DOHH2 (cell line): ENCODE measurements around the gene INO80.
"Not testable (repeated sequence)": the region's sequence is repeated elsewhere in the genome, so short reads cannot be mapped to it uniquely, and the experiment has no call there.

Experiments used
- H3F3A ChIP-seq: fragments of 200-600 bp; sonication (generic), shearing (Covaris generic); 2 replicates; pipeline ENCODE4 v1.6.0; 2016; ENCODE audit warnings: antibody characterized with exemption, mild to moderate bottlenecking; ENCODE audit not compliant: control insufficient read depth, insufficient read depth
- H3K27ac ChIP-seq: fragments of 200-600 bp; sonication (generic); 2 replicates; pipeline ENCODE4 v1.5.1; 2014; ENCODE audit warnings: low read depth, mild to moderate bottlenecking, low read length, moderate library complexity
- H3K27me3 ChIP-seq: fragments of 200-600 bp; sonication (generic); 2 replicates; pipeline ENCODE4 v1.6.1; 2014; ENCODE audit warnings: mild to moderate bottlenecking, low read length, mixed read lengths; ENCODE audit not compliant: control insufficient read depth
- H3K36me3 ChIP-seq: fragments of 200-600 bp; sonication (generic); 2 replicates; pipeline ENCODE4 v1.6.1; 2014; ENCODE audit warnings: mild to moderate bottlenecking, low read length, moderate library complexity, mixed read lengths; ENCODE audit not compliant: control insufficient read depth
- H3K4me1 ChIP-seq: fragments of 200-600 bp; sonication (generic); 2 replicates; pipeline ENCODE4 v1.6.1; 2014; ENCODE audit warnings: mild to moderate bottlenecking, low read length, mixed read lengths; ENCODE audit not compliant: control insufficient read depth
- H3K4me2 ChIP-seq: fragments of 200-600 bp; sonication (generic); 2 replicates; pipeline ENCODE4 v1.6.0; 2014; ENCODE audit warnings: mild to moderate bottlenecking, low read length, moderate library complexity
- H3K4me3 ChIP-seq: fragments of 200-600 bp; sonication (generic); 2 replicates; pipeline ENCODE4 v1.5.1; 2014; ENCODE audit warnings: mild to moderate bottlenecking, low read length, mixed read lengths
- H3K79me2 ChIP-seq: fragments of 200-600 bp; sonication (generic); 2 replicates; pipeline ENCODE4 v1.6.1; 2014; ENCODE audit warnings: mild to moderate bottlenecking, low read length, mixed read lengths; ENCODE audit not compliant: control insufficient read depth
- H3K9me2 ChIP-seq: fragments of 200-600 bp; sonication (generic); replicated peaks from 2 replicates; pipeline ENCODE4 v1.6.1; 2014; ENCODE audit warnings: mild to moderate bottlenecking, low read length, mixed read lengths; ENCODE audit not compliant: control insufficient read depth
- H3K9me3 ChIP-seq: fragments of 200-600 bp; sonication (generic); 2 replicates; pipeline ENCODE4 v1.6.1; 2014; ENCODE audit warnings: antibody characterized with exemption, low read length, mixed read lengths; ENCODE audit not compliant: control insufficient read depth, insufficient read depth
- H4K20me1 ChIP-seq: fragments of 200-600 bp; sonication (generic); 2 replicates; pipeline ENCODE4 v1.6.0; 2014; ENCODE audit warnings: low read depth, mild to moderate bottlenecking, antibody characterized with exemption, low read length, moderate library complexity; ENCODE audit not compliant: control insufficient read depth, insufficient read depth
- CTCF ChIP-seq: fragments of 200-600 bp; sonication (generic); IDR thresholded peaks from one replicate; pipeline ENCODE4 v1.5.1; 2014; ENCODE audit warnings: antibody characterized with exemption, mild to moderate bottlenecking, low read depth, low read length; ENCODE audit not compliant: poor library complexity, severe bottlenecking
- EZH2phosphoT487 ChIP-seq: fragments of 200-600 bp; sonication (generic); IDR thresholded peaks from 2 replicates; pipeline ENCODE4 v1.6.1; 2017; ENCODE audit warnings: borderline replicate concordance, mild to moderate bottlenecking, antibody characterized with exemption, low read length, moderate library complexity, mixed read lengths

The INO80 gene

DNA sequence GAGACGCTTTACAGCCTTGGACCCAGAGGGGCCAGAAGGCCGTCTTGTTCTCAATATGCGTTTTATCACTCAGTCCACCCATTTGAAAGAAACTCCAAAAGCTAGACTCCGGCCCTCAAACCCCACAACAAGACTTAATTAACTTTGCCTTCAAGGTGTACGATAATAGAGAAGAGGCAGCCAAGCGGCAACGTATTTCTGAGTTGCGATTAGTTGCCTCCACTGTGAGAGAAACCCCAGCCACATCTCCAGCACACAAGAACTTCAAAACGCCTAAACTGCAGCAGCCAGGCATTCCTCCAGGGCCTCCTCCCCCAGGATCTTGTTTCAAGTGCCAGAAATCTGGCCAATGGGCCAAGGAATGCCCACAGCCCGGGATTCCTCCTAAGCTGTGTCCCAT is 17.4 kb upstream of the INO80 start:
- no peak overlapping the region for H3K27ac ChIP-seq
- H3F3A ChIP-seq, result no peaks in the 10 kb centered on the region
- H3K9me3 ChIP-seq, result no peaks in the 10 kb centered on the region
- H3K36me3 ChIP-seq, result no peaks in the 10 kb centered on the region
- peaks cover 12% of the 10 kb centered on the region; the same call in 1 of the 2 replicates for H3K27me3 ChIP-seq
- no peak for TF ChIP-seq EZH2phosphoT487
- TF ChIP-seq CTCF, result no peak
- H3K9me2 ChIP-seq, result no peaks in the 10 kb centered on the region
- no peak overlapping the region for H3K4me3 ChIP-seq
- no peaks in the 10 kb centered on the region for H3K79me2 ChIP-seq
- no peak overlapping the region for H3K4me2 ChIP-seq
- H3K4me1 ChIP-seq, result no peaks in the 10 kb centered on the region
- no peaks in the 10 kb centered on the region for H4K20me1 ChIP-seq

DNA sequence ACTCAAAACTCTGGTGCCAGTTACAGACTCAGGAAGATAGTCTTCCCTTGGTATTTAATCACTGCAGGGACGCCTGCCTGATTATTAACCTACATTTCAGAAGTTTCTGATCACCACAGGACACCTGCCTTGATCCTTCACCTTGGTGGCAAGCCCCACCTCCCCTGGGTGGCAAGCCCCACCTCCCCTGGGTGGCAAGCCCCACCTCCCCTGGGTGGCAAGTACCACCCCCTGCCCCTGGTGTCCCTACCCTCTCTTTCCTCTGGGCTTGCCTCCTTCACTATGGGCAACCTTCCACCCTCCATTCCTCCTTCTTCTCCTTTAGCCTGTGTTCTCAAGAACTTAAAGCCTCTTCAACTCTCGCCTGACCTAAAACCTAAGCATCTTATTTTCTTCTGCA is 16.0 kb upstream of the INO80 start:
- not testable (repeated sequence) for H3K9me2 ChIP-seq, H3K27ac ChIP-seq, H3K4me1 ChIP-seq, H3K4me3 ChIP-seq, H3F3A ChIP-seq, H3K9me3 ChIP-seq, H4K20me1 ChIP-seq, H3K36me3 ChIP-seq, H3K4me2 ChIP-seq, H3K79me2 ChIP-seq
- peaks cover 12% of the 10 kb centered on the region; the same call in 1 of the 2 replicates for H3K27me3 ChIP-seq

DNA sequence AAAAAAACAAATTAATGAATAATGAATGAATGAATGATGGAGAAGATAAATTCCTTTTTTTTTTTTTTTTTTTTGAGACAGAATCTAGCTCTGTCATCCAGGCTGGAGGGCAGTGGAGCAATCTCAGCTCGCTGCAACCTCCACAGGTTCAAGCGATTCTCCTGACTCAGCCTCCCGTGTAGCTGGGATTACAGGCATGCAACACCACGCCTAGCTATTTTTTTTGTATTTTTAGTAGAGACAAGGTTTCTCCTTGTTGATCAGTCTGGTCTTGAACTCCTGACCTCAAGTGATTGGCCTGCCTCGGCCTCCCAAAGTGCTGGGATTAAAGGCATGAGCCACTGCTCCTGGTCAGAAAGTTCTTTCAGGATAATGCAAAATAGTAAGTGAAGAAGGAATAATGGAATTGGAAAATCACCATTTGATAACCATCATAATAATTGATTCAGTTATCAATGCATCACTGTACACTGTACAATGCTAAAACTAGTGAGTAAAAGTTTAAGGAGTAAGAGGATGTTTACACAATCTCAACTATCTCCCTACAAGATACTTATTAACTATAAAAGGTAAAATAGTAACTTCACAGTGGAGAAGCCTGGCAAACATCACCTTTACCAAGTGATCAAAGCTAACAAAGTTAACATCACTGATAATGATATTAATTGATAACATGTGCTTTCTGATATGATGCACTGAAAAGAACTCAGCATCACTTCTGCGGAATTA is 12.3 kb upstream of the INO80 start:
- H3K4me2 ChIP-seq, result no peak overlapping the region
- H3K4me3 ChIP-seq, result no peak overlapping the region
- peaks cover 27% of the 10 kb centered on the region for H3K27me3 ChIP-seq
- H3K4me1 ChIP-seq, result no peaks in the 10 kb centered on the region
- no peaks in the 10 kb centered on the region for H3K9me3 ChIP-seq
- H3K27ac ChIP-seq, result no peak overlapping the region
- no peaks in the 10 kb centered on the region for H3F3A ChIP-seq
- H4K20me1 ChIP-seq, result no peaks in the 10 kb centered on the region
- no peak for TF ChIP-seq CTCF
- H3K79me2 ChIP-seq, result no peaks in the 10 kb centered on the region
- H3K36me3 ChIP-seq, result no peaks in the 10 kb centered on the region
- H3K9me2 ChIP-seq, result no peaks in the 10 kb centered on the region

- Histone ChIP-seq H3K4me3 (no peak overlapping the region), H3K4me1 (no peaks in the 10 kb centered on the region), H3K79me2 (no peaks in the 10 kb centered on the region), H3K4me2 (no peak overlapping the region), H4K20me1 (no peaks in the 10 kb centered on the region), H3K36me3 (no peaks in the 10 kb centered on the region), H3F3A (no peaks in the 10 kb centered on the region), H3K9me2 (no peaks in the 10 kb centered on the region), H3K27me3 (peaks cover 15% of the 10 kb centered on the region), H3K9me3 (no peaks in the 10 kb centered on the region), H3K27ac (no peak overlapping the region)
- TF ChIP-seq CTCF (no peak), EZH2phosphoT487 (no peak)
Measured at GRCh38 chr15:41125931-41126642, 10.0 kb upstream of the INO80 start.
